Left hindlimb (tissue), 1 donor: ENCODE measurements around the gene TEX13D.

ENCODE experiments used
- DNase-seq: peaks from one replicate; pipeline ENCODE4 v3.0.0-alpha.2; 2018

The TEX13D gene

GRCh38 chrX:124348885-124349453 lies 16.5 kb downstream of the TEX13D start:
- DNase-seq = no peak

DNA sequence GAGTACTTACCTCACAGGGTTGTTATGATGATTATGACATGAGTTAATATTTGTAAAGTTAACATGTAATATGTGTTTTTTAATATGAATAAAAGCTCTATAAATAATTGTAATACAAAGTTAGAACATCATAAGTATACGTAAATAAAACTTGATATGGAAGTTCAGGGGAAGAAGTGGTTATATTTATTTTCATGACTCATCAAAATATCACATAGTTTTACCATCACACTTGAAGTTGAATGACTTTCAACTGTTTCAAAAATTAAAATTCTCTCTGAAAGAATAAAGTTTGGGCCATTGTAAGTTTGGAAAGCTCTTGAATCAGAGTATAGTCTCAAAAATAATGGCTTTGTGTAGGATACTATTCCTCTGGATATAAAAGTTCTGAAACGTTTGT lies 22.2 kb downstream of the TEX13D start:
- no peak for DNase-seq

DNA sequence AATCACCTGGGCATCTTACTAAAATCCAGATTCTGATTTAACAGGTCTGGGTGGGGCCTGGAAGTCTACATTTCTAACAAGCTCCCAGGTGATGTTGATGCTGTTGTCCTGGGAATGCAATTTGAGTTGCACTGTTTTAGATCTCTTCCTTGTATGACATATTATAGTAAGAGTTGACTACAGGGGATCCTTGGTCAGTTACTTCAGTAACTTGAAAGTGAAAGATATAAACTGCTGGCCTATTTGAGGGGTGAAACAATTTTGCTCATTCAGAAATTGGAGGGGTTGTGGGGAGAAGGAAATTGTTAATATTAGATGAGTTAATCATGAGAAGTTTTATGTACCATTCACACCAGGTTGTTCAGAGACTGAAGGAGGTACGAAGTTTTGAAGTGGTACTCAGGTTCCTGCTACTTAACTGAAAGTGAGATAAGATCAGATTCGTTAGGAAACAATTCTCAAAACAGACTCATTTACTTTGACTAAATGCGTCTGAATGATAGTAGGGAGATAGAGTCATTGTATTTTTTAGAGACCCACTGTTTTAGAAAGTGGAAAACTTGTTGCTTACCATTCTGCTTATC lies 26.4 kb downstream of the TEX13D start:
- DNase-seq = no peak

- no peak for DNase-seq
These were observed 29.6 kb downstream of the TEX13D start for GRCh38 chrX:124362072-124362471.

GRCh38 chrX:124362761-124363160 lies 30.3 kb downstream of the TEX13D start:
- DNase-seq = no peak

DNA sequence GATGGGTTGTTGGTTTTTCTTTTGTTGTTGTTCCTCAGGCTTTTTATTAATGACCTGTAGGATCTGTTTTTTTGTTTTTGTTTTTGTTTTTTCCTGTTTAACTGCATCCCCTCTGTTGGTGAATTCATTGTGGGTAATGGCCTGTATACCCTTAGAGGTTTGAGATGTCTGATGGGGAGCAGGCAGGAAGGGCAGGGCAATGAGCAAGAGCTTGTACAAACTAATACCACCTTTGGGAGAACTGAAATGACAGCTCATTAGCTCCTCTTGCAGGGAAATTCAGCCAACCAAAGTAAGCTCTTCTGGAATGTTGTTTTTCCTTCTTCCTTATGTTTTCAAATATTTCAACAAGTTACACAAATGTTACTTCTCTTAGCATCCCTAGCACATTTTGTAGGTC lies 37.3 kb downstream of the TEX13D start:
- DNase-seq = no peak

DNA sequence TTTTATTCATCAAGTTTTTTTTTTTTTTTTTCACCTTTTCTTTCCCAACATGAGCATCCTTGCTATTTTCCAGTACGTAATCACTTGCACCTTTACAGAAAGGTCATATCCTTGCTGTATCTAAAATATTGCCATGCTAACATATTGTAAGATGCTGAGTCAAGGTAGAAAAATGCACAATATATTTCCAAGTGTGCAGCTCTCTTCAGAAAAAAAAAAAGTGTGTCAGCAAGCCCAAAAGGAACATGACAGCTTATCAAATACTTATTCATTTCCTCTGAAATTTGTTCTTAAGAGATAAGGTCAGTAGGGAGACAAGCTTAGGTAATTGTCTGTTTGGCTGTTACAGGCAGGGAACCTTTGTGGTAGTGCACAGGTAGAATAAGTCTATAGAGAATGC lies 40.9 kb downstream of the TEX13D start:
- no peak for DNase-seq

DNA sequence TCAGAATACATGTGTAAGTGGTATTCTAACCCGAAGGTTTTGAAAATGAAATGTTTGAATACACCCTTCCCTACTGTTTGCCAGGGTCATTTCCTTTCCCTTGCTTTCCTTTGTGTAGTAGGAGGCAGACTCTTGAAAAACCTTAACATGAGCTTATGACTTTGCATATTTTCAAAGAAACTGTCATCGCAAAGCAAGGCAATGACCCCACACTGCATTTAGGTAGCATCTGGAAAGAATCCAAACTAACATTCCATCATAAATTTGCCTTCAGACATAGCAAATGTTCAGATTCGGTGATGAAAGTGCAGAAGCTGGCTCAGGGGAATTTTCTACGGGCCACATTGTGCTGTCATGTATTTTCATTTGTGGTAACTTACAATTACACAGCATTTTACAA lies 46.2 kb downstream of the TEX13D start:
- no peak for DNase-seq

DNA sequence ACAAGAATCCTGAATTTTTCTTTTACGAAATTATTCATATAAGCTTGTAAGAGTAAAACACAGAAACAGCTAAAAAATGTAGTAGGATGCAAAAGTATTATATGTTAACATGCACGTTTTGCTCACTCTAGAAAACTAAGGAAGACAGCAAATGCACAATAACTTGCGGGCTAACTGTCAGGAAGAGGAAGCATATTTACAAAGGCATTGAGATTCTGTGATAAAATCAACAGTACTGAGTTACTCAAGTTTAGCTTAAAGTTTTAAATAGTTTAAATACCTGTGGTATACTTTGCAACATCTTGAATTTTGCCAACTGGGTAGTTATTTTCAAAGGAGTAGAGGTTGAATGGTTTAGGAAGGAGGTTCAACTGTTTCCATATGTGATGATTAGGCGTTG lies 50.9 kb downstream of the TEX13D start:
- no peak for DNase-seq

DNA sequence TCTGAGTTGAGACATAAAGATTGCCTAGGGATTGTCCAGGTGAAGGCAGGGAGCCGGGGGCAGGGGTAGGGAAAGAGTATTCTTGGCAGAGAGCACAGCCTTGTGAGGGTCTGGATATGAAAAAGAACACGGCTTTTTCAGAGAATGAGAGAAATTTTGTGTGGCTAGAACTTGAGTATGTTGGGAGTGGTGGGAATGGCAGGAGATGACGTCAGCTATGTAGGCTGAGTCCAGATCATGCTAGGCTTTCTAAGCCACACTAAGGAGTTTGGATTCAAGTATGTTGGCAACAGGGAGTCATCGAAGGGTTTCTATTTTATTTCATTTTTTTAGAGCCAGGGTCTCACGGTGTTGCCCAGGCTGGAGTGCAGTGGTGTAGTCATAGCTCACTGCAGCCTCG lies 53.9 kb downstream of the TEX13D start:
- no peak for DNase-seq
